Transverse colon (tissue), 4 donors: ENCODE data around the gene STARD10.

Source experiments
- POLR2AphosphoS5 ChIP-seq, 3 donors: sonication (generic); formaldehyde crosslinking; IDR thresholded peaks; one replicate each; pipeline ENCODE4 v1.6.1; 2016; ENCODE audit warnings: antibody characterized with exemption in 3 of 3
- TF ChIP-seq, protein P1 (sequence below), 5 experiments: fragments of 200-600 bp in 3 of 5; fragments of 450-650 bp in 2 of 5; sonication (generic) in 3 of 5; IDR thresholded peaks; 1 replicate in 2 of 5; 2 replicates in 3 of 5; pipeline ENCODE4 v1.5.1; 2016 to 2017; ENCODE audit warnings: antibody characterized with exemption in 5 of 5, inconsistent platforms in 3 of 5, mild to moderate bottlenecking in 2 of 5, moderate library complexity in 1 of 5

DNA sequence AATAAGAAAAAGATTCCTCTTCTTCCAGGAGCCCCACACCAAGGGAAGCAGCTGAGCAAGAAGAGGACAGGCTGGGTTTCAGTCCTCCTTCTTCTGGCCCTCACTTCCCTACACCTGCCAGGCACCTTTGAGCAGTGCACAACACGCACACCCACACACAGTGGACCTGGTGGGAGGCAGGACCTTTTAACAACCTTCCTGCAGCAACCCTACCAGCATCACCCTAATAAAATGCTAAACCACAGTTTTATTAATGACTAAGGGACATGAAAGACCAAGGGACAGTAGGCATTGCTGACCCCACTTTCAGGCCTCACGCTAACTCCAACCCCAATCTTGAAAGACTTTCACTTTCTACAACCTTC is 53.8 kb downstream of the STARD10 start:
- TF ChIP-seq, protein P1, sequence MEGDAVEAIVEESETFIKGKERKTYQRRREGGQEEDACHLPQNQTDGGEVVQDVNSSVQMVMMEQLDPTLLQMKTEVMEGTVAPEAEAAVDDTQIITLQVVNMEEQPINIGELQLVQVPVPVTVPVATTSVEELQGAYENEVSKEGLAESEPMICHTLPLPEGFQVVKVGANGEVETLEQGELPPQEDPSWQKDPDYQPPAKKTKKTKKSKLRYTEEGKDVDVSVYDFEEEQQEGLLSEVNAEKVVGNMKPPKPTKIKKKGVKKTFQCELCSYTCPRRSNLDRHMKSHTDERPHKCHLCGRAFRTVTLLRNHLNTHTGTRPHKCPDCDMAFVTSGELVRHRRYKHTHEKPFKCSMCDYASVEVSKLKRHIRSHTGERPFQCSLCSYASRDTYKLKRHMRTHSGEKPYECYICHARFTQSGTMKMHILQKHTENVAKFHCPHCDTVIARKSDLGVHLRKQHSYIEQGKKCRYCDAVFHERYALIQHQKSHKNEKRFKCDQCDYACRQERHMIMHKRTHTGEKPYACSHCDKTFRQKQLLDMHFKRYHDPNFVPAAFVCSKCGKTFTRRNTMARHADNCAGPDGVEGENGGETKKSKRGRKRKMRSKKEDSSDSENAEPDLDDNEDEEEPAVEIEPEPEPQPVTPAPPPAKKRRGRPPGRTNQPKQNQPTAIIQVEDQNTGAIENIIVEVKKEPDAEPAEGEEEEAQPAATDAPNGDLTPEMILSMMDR (IDR thresholded peaks at IDR 0.05) = no peak
- no peak for TF ChIP-seq POLR2AphosphoS5 (IDR thresholded peaks at IDR 0.05)
